Heart left ventricle (tissue), 16 donors: Measurements from ENCODE around the gene TIGD6. TPM values are rescaled to one million over a fixed set of nuclear protein-coding genes. Genes with fewer than 3 reads are reported as not detected.

Experiments used
- ATAC-seq, 4 donors: fragments of 200-7000 bp; cut with Tn5 transposase; one replicate each; pipeline ENCODE4 v1.9.1; 2020 to 2022; ENCODE audit warnings: moderate library complexity in 4 of 4, mild to moderate bottlenecking in 3 of 4, moderate number of reproducible peaks in 1 of 4
- DNase-seq, 5 donors: peaks; one replicate each; pipeline ENCODE4 v3.0.0-alpha.2; 2020
- H3K27ac ChIP-seq, 12 donors: fragments of 200-600 bp; sonication (generic) in 4 of 12; one replicate each; pipeline versions ENCODE4 v1.5.0 to v1.8.0; 2016 to 2022; ENCODE audit warnings: mild to moderate bottlenecking in 2 of 12
- H3K27me3 ChIP-seq, 9 donors: fragments of 200-600 bp; sonication (generic) in 2 of 9; one replicate each; pipeline versions ENCODE4 v1.5.1 to v1.8.0; 2016 to 2022; ENCODE audit warnings: mild to moderate bottlenecking in 3 of 9
- H3K36me3 ChIP-seq, 9 donors: fragments of 200-600 bp; sonication (generic) in 2 of 9; one replicate each; pipeline versions ENCODE4 v1.5.0 to v1.8.0; 2018 to 2022; ENCODE audit warnings: mild to moderate bottlenecking in 2 of 9
- H3K4me1 ChIP-seq, 12 donors: fragments of 200-600 bp; sonication (generic) in 4 of 12; one replicate each; pipeline versions ENCODE4 v1.5.0 to v1.8.0; 2016 to 2022; ENCODE audit warnings: mild to moderate bottlenecking in 3 of 12
- H3K4me3 ChIP-seq, 12 donors: fragments of 200-600 bp; sonication (generic) in 4 of 12; one replicate each; pipeline versions ENCODE4 v1.5.0 to v1.8.0; 2017 to 2022; ENCODE audit warnings: mild to moderate bottlenecking in 9 of 12, moderate library complexity in 4 of 12
- H3K9me3 ChIP-seq, 12 donors: fragments of 200-600 bp; sonication (generic) in 4 of 12; one replicate each; pipeline versions ENCODE4 v1.5.0 to v1.8.0; 2016 to 2022; ENCODE audit warnings: mild to moderate bottlenecking in 1 of 12
- CTCF ChIP-seq, 12 donors: fragments of 200-600 bp; sonication (generic) in 4 of 12; IDR thresholded peaks; one replicate each; pipeline versions ENCODE4 v1.5.0 to v1.8.0; 2018 to 2022; ENCODE audit warnings: antibody characterized with exemption in 12 of 12, mild to moderate bottlenecking in 5 of 12
- POLR2A ChIP-seq, 2 donors: fragments of 450-650 bp; IDR thresholded peaks; one replicate each; pipeline ENCODE4 v1.6.1; 2017; ENCODE audit warnings: antibody characterized with exemption in 2 of 2, mild to moderate bottlenecking in 2 of 2, moderate library complexity in 2 of 2
- WGBS, 4 donors: extraction: QIAGEN DNeasy Blood & Tissue Kit in 2 of 4; methylation state at CpG; one replicate each; pipeline versions ENCODE4 v1.1.5 to v1.1.7; 2013 to 2018; 5-methylcytosine and 5-hydroxymethylcytosine counted together
- intact Hi-C, 10 donors: fragments of 100-400 bp; cut with DNase I; formaldehyde crosslinking; loops; one replicate each; pipeline versions ENCODE4 v1.11.1 to v1.14.2; 2022
- polyA plus RNA-seq, 2 donors: library from polyadenylated mRNA; stranded (reverse); fragments of 200-250 nt; gene quantifications; one replicate each; pipeline ENCODE4 v1.2.3, GENCODE V29; 2013
- total RNA-seq, 9 donors: library from RNA; depleted of rRNA in 2 of 9; stranded (reverse); fragments of >200 nt in 2 of 9; fragmentation: NEBNext Ultra II Directional in 3 of 9; extraction: Animal tissue kit (Norgen Biotek cat#: 25700) in 3 of 9; gene quantifications; one replicate each; pipeline versions ENCODE4 v1.1.0 to v1.2.4, GENCODE V29; 2016 to 2023
- donor health status: ischemic (EF 13 %, LVEDD 7.1; RV severe dilation, severe dysfunction).
- donor health status: healthy with polysubstance abuse.
- donor health status: DM: no; HTN: yes; CAD: no.
- donor health status: DM: no; HTN: no; CAD: no.
- donor health status: ischemic (EF 25% LVEDD 6.9; RV normal size, moderate dysfunction).
- donor health status: ischemic (EF 25% LVEDD 5.7; RV mildly dilated, moderate dysfunction).
- donor health status: healthy.
- donor health status: DM: yes; HTN: yes; CAD: no.
- donor health status: ischemic (EF 35%, LVEDD 5.7; RV mildly dilated, moderate dysfunction).
- donor health status: nonischemic (EF 11% LVEDD 7.7; RV severe dilation, severe dysfunction).
- donor health status: DM: yes; HTN: yes; CAD: no.
- donor health status: PGD.
- donor health status: ischemic (EF 29% LVEDD 5.4; RV normal size, mild dysfunction).
- donor health status: nonischemic (EF 23%, LVEDD 6.1; RV moderate dilation, normal function).

Gene TIGD6
- total and polyA plus RNA-seq, 11 donors: 1.3 to 4.3 (median 2.6) TPM

GRCh38 chr5:150038547-150038946 is 38.1 kb upstream of the TIGD6 start:
- intact Hi-C loops: loop anchor here in 1 of 10 donors (10.0 kb wide), 1 partner anchor 386 kb away; no protein-coding TSS in a partner anchor
- TF ChIP-seq POLR2A (IDR thresholded peaks at IDR 0.05) (no peak), CTCF (IDR thresholded peaks at IDR 0.05) (no peak)
- no peak for ATAC-seq
- Histone ChIP-seq H3K4me3 (no peak overlapping the region), H3K4me1 (peaks cover 0 to 33% (median 15%) of the 10 kb centered on the region in 12 donors), H3K27ac (no peak overlapping the region), H3K9me3 (no peaks in the 10 kb centered on the region), H3K36me3 (peaks cover 2 to 100% (median 99%) of the 10 kb centered on the region in 9 donors), H3K27me3 (no peaks in the 10 kb centered on the region)
- WGBS, 4 donors: 67 to 75% (median 70%) methylated on average over 2 of the region's 2 CpGs
- DNase-seq: no peak

- WGBS, 4 donors: 49 to 61% (median 56%) methylated on average over 8 to 9 of the region's 9 CpGs
- Histone ChIP-seq H3K4me1 (peaks cover 0 to 15% (median 6%) of the 10 kb centered on the region in 12 donors), H3K9me3 (no peaks in the 10 kb centered on the region), H3K4me3 (no peak overlapping the region), H3K27ac (peak overlapping the region in 5 of 12 donors; percentile 1 to 53 (median 35)), H3K36me3 (peaks cover under 1 to 100% (median 99%) of the 10 kb centered on the region in 9 donors), H3K27me3 (no peaks in the 10 kb centered on the region)
- DNase-seq: peak in 2 of 5 donors; percentile 70 to 81
- no peak for TF ChIP-seq POLR2A (IDR thresholded peaks at IDR 0.05)
- TF ChIP-seq CTCF (IDR thresholded peaks at IDR 0.05): no peak
- ATAC-seq: peak; percentile 45 to 94 (median 90)
- intact Hi-C loops: loop anchor here in 1 of 10 donors (10.0 kb wide), 1 partner anchor 388 kb away; no protein-coding TSS in a partner anchor
Measured at GRCh38 chr5:150036513-150036912, 36.1 kb upstream of the TIGD6 start.

GRCh38 chr5:150035139-150035895 is 34.9 kb upstream of the TIGD6 start:
- intact Hi-C loops: loop anchor here in 1 of 10 donors (10.0 kb wide), 1 partner anchor 389 kb away; no protein-coding TSS in a partner anchor
- Histone ChIP-seq H3K27ac (no peak overlapping the region), H3K4me3 (no peak overlapping the region), H3K36me3 (peaks cover 0 to 100% (median 99%) of the 10 kb centered on the region in 9 donors), H3K4me1 (peaks cover 0 to 15% (median 6%) of the 10 kb centered on the region in 12 donors), H3K9me3 (no peaks in the 10 kb centered on the region), H3K27me3 (no peaks in the 10 kb centered on the region)
- TF ChIP-seq CTCF (IDR thresholded peaks at IDR 0.05) (no peak), POLR2A (IDR thresholded peaks at IDR 0.05) (no peak)
- WGBS, 4 donors: 82 to 92% (median 86%) methylated on average over 7 of the region's 7 CpGs
- DNase-seq (no peak), ATAC-seq (no peak)

GRCh38 chr5:150034662-150035061 is 34.2 kb upstream of the TIGD6 start:
- no peak for DNase-seq
- ATAC-seq: peak in 2 of 4 donors; percentile 17 to 41
- H3K4me3 ChIP-seq: no peak overlapping the region
- no peaks in the 10 kb centered on the region for H3K9me3 ChIP-seq
- TF ChIP-seq POLR2A (IDR thresholded peaks at IDR 0.05): no peak
- no peak for TF ChIP-seq CTCF (IDR thresholded peaks at IDR 0.05)
- no peak overlapping the region for H3K27ac ChIP-seq
- H3K27me3 ChIP-seq: no peaks in the 10 kb centered on the region
- H3K4me1 ChIP-seq: peaks cover 0 to 15% (median 6%) of the 10 kb centered on the region in 12 donors
- 71 to 93% (median 80%) methylated on average over 4 of the region's 4 CpGs for WGBS, 4 donors
- H3K36me3 ChIP-seq: peaks cover 0 to 100% (median 99%) of the 10 kb centered on the region in 9 donors
- intact Hi-C loops: loop anchor here in 1 of 10 donors (10.0 kb wide), 1 partner anchor 390 kb away; no protein-coding TSS in a partner anchor
